Activated CD8-positive, alpha-beta memory T cell treated with anti-CD3 and anti-CD28 coated beads, Interleukin-2, amount 50 U/mL, for 24 hours (primary cell): ENCODE measurements around the gene MAF.

Experiments used
- DNase-seq: peaks from one replicate; pipeline ENCODE4 v3.0.0-alpha.2; 2020; ENCODE audit errors: extremely low read depth

MAF gene

DNA sequence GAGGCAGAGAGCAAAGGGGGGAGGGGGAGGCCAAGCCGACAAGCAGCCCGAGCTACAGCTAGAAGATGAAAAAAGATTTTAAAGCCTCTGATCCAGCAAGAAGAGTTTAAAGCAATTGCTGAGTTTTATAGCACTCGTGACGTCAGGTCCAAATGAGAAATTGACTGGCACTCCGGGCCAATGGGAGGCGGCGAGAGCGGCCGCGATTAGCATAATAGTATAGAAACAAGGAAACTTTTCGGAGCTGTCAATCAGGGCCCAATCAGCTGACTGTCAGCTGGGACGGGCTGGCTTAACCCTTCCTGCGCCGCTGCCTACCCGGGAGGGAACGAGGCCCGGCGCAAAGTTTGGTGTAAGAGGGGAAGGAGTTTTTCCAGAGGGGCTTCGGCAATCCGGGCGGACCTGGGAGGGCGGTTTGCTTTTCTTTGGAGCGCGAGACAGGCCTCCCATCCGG, at the start of gene MAF:
MAF (minus strand) TSS at position 100 of the 454 bp plus-strand sequence. CDS start 835 bp downstream, outside the sequence.
- peak; percentile 62 for DNase-seq

DNA sequence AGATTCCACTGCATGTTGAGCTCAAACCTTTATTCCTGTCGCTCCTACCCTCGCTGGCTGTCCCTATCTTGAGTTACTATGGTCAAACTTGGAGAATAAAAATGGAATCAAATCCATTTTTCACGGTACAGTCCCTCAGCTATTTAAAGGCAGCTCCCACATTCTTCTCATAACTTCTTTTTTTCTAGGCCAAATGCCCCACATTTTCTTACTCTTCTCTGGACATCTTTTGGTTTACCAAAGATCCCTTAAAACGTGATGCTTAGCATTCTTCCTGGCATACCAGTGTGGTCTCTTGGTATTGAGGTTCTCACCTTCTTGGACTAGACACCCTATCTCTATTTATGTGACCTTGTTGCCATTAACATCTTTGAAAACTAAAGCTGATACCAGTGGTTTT, 48.3 kb upstream of the MAF start:
- DNase-seq, result no peak

DNA sequence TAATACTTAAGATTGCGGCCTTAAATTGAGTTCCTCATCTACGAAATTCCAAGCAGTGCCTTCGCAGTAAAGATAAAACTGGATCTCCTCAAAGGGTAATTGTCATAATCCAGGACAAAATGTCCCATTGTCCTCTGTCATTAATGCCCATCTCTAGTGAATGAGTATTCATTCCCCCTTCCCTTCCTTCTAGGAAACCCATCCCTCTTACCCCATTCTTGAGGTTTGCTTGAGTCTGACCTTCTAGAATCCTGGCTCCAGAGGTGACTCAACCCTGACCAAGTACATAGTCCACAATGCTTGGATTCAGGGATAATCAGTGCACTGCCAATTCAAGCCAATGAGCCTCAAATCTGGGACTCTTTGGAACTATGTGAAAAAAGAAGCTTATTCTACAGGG, 47.0 kb upstream of the MAF start:
- DNase-seq, result no peak

DNA sequence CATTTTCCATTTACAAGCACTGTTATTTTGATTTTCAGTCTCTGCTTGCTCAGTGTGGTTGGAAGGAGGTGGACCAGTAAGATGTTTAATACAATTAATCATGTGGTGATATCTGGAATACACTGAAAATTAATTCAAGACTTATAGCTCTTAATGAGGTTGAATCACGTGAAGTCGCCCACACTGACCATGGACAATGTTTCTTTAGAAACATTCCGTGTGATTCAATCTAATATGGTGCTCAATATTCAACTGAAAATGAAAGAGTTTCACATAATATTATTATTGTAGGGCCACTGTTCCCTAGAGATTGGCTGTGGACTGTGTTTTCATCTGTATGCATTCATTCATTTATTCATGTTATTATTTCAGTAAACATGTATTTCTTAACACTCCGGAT, 45.2 kb upstream of the MAF start:
- DNase-seq, result no peak

DNA sequence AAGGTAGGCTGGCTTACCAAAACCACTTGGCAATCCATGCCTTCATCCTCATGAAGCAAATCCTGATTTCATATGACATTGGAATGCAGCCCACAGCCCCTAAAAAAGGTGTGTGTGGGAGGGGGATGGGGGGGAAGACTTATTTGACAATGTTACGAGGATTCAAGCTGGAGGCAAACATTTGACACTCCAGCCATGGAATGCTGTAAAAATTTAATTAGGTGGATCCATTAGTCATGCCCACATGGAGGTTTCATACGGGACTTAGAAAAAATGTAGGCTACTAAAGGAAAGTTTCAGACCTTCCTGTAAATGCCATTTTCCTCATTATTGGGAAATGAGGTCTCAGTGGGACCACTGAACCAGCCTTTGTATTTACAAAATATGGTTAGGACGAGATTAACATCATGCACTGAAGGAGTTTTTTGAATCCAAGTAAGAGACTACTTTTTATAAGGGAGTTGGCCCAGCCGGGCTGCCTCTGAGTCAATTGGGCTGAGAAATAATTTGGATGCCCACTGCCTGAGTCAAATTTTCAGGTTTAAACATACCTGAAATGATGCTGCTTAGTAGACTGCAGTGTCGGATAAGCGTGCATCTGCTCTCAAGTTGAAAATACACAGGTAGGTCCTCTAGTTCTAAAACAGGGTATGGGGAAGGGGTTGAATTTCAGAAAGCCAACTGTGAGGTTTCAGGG, 44.6 kb upstream of the MAF start:
- no peak for DNase-seq

DNA sequence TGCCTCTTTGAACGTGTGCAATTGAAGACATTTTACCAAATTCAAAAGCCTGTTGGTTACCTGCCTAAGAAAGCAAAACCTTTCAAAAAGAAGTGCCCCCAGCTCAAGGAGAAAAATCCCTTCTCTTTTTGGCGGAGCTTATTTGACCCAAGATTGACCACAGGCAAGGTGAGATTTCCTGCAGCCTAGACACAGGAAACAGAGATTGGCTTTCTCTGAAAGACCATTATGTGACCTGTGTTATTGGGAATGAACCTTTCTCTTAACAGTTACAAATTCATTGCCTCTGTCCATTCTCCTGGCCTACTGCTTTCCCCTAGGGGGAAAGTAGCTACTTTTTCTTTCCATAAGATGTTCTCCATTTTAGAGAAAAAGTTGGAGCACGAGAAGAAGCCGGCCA, 42.1 kb upstream of the MAF start:
- no peak for DNase-seq

DNA sequence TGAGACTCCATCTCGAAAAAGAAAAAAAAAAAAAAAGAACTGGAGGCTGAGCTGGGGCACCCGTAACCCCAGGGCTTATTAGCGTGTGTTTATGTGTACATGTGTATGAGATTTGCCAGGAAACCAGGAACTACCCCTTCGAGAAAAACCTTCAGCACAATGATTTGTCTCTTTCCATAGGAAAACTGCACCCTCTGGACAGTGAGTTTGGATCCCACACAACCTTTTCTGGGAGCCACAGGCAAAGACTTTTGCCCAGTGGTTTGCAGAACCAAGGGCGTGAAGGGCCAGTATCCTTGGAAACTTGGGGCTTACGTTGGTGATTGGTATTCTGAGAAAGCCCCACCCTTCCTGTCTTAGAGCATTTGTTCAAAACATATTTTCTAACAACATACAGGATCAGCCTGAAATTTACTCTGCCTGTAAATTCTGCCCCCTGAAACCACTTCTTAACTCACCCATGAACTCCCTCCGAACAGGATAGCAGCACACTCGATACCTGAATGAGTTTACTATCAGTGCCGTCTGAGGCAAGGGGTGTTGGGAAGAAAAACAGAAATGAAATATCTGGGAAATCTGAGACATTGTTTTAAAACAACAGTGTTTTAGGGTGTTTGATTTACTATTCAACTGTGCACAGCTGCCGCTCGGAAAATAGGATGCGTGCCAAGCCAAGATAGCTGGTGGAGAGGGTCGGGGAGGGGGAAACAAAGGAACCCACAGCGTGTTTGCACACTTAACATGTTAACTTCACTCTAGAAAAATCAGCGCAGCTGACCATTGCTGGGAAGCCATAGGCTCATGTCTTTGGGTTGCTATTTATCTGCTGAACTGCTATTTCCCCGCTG, 40.2 kb upstream of the MAF start:
- DNase-seq, result no peak

DNA sequence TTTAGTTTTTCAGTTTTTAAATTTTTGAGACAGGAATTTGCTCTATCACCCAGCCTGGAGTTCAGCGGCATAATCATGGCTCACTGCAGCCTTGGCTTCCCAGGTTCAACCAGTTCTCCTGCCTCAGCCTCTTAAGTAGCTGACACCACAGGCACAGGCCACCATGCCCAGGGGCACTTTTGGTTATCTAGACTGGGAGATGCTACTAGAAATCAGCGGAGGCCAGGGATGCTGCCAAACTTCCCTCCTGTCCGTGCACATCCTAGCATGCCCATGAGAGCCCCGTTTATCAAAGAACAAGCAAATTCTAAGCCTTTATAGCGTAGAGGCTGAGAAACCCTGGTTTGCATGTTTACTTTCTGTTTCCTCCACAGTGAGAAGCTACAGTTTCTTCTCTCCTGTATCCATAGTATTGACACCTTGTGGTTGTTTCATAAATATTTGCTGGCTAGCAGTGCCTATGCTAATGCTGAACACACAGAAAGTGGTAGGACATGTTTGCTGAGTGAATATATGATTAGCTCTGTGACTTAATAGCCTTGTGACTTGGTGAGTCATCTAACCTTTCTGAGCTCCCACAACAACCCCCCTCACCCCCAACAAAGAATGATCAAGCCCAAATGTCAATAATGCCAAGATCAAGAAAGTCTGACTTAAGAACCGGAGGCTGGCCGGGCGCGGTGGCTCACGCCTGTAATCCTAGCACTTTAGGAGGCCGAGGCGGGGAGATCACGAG, 39.2 kb upstream of the MAF start:
- DNase-seq, result no peak

DNA sequence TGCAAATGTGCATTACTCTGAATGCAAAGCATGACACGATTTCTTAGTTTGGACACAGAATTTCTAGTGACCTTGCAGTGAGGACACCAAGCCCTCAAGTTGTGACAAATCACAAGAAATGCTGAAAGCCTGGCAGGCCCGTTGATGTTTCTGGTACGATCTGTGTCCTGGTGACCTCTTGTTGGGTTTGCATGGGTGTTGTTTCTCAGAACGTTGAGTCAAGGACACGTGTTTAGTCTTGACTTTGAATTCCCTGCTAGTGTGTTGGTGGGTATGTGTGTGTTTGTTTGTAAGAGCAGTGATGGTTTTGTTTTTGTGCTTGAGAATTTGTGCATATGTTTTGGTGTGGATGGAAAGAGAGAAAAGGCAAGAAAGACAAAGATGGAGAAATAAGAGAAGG, 37.8 kb upstream of the MAF start:
- DNase-seq, result no peak

DNA sequence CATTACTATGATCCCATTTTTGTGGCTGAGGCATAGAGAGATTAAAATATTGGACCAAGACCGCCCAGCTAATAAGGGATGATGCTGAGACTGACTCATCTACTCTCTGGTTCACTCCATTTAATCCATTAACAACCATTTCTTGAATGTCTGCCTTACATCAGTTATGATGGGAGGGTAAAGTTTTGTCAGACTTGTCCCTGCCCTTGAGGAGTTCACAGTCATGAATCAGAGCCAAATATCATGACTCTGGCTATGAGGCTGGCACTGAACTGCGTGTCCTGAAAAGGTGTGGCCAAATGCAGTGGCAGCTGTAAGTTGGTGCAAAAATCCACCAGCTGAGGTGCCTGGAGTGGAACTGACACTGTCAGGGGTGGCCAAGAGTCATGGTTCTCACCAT, 35.0 kb upstream of the MAF start:
- DNase-seq, result no peak

DNA sequence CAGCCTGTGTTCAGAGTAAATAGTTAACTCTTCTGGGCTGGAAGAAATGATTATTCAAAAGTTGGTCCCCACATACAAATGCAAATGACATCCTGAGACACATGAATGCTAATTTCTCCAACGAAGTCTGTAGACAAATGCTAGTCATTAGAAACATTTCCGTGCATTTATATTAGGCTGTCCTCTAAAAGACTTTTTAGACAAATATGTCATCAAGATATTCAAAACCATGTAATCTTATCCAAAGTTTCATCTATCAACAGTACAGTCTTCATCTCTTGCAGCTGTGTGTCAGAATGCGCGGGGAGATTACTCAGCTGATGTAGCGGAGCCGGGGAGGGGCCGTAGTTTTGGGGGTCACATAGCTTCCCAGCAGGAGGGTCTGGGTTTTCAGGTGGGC, 33.8 kb upstream of the MAF start:
- no peak for DNase-seq

DNA sequence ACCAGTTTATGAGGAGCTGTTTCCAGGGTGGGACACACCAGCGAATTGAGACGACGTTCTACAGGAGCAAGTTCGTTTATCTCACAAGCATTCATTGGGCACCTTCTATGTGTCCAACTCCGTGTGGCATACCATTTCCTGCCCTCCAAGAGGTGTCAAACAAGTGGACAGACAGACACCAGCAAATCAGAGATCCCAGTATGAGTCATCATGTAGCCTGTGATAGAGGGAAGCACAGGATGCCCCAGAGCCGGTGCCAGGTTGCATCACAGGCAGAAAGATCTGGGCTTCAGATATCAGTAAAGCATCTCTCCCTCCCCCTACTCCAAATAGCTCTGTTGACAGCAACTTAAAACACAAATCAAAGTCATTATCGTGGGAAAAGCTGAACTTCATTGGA, 31.8 kb upstream of the MAF start:
- no peak for DNase-seq

DNA sequence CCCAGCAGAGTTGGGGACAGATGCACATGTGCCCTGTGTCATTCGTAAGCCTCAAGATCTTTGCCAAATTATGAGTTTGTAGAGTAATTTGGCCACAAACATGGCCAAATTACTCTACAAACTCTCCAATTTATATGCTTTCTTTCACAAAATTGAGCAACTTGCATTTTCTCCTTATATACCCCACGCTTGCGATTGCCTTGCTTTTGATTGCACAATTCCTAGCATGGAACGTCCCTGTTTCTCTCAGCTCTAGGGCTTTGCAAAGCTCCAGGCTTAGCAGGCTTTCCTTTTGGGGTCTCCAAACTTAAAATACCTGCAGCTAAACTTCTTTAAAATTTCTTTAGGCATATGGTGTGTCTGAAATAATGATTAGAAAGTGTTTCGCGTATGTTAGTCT, 28.5 kb upstream of the MAF start:
- no peak for DNase-seq

DNA sequence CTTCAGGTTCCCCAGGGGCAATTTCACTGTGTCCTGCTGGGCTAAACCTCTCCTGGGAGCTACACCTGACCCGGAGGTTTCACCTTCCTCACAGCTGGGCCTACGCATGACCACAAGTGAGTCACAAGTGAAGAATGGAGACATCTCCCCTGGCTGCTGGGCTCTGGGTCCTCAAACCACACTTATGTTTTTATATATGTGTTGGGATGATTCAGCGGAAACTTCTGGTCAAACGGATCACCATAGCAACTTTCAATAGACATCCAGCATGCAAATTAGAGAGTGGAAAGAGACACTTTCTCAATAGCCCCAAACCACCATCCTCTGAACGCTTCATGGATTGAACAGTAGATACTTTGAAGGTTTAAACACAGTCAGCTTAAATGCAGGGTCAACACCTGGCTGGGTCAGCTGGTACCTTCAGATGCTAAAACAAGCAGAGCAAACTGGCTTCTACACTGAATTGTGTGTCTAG, 28.0 kb upstream of the MAF start:
- DNase-seq, result peak; percentile 25

DNA sequence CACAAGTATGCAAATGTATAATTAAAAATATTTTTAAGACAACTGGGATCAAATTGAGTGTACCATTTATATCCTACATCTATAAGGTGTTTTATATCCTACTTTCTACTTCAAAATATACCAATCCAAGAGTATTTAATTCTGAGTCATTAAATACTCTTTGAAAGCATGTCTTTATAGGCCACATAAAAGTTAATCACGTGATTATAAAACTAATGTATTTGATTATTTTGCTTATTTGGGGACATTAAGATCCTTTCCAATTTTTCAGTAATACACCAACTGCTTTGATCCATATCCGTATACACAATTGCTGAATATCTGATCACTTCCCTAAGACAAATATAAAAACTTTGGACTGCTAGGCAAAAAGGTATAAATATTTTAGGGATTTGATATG, 26.6 kb upstream of the MAF start:
- no peak for DNase-seq

DNA sequence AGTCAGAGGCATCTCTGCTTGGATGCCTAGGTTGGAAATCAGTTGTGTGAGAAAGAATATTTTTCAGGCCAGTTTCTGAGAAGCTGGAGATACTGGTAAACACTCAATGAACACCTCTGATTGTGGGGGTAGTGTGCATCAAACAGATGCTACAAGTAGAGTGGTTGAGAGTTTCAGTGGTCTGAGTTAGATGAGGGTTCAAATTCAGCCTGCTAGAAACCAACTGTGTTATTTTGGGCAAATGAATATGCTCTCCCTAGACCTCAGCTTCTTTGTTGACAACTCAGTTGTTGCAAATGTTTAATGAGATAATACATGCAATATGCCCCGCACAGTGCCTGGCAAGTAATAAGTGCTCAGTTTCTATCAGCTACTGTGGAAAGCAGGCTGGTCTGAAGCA, 25.2 kb upstream of the MAF start:
- no peak for DNase-seq

DNA sequence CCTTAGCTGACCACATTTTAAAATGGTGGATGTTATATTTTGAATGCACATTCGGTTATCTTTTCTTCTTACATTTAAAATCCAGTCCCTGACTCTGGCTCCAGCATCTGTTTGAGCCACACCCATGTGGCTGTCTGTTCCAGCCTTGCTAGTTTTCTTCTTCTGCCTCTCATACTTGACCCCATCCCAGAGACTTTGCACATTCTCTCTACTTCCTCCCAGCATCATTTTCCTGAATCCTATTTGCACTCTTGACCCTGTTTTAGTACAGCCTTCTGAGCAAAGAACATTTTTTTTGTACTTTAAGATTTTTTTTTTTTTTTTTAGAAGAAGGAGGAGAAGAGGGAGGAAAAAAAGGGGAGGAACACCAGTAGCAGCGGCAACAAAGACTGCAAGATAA, 23.3 kb upstream of the MAF start:
- DNase-seq, result no peak

DNA sequence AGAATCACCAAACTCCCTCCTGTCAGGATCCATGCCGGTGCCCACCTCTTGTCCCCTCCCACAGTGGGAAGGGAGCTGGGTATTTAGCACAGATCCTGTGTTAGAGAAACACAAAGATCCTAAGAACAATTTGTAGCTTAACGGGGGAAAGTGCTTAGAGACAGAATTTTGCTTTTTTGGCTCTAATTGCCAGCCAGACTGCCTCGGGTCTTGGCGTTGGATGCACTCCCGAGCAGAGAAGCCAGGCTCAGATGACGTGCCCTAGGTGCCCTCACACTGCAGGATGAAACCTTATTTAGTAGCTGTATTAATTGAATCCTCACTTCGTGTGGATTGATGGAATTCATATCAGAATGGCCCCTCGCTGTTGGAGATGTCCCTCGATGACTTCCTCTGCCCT, 22.5 kb upstream of the MAF start:
- no peak for DNase-seq

DNA sequence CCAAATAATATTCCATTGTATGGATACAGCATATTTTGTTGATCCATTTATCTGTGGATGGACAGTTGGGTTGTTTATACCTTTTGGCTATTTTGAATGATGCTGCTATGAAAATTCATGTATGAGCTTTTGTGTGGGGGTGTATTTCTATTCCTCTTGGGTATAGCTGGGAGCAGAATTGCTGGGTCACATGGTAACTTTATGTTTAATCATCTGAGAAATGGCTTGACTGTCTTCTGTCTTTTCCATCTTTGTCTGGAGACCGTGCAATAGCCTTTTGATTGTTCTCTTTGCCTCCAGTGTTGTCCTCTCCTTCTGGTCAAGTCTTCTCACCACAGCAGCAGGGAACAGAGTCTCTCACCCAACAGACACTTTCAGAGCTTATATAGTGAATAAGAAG, 20.5 kb upstream of the MAF start:
- no peak for DNase-seq

DNA sequence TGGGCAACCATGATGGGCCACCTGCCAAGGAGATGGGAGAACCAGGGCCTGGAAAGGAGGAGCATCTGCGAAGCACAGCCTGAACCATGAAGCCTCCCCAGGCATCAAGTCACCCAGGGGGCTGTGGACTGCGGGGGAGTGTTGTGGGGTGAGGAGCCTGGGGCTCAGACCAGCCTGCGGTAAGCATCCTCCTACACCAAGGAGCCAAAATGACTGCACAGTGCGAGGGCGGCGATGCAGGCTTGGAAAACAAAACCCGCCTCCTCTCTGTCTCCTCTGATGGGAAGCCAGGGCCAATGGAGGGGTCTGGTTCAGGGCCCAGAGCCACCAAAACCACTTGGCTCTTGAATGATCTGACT, 18.1 kb upstream of the MAF start:
- DNase-seq, result no peak

DNA sequence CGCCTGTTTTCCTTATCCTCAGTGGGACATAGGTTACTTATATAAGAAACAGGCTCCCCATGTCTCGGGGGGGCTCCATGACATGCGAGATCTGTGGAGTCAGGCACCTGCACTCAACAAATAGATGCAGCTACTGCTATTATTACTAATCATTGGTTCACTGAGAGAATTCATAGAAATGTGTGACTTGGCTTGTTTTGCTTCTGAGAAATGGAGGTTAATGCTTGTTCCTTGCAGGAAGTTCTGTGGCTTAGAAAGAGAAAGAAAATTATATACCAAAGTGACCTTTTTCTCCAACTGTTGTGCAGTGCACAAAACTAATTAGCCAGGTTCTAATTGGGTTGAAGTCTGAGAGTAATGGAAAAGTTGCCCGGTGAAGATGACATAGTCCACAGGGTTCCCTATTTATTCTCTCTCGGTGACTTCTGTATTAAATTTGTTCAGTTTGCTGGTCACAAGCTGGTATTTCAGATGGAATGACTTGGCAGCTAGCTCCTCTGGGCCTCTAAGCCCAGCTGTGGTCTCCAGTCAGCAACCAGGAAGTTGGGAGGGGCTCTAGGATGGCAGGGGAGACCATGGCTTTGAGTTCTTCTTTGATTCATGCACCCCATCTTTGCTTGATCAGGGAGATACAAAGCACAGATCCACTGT, 17.6 kb upstream of the MAF start:
- DNase-seq, result no peak

DNA sequence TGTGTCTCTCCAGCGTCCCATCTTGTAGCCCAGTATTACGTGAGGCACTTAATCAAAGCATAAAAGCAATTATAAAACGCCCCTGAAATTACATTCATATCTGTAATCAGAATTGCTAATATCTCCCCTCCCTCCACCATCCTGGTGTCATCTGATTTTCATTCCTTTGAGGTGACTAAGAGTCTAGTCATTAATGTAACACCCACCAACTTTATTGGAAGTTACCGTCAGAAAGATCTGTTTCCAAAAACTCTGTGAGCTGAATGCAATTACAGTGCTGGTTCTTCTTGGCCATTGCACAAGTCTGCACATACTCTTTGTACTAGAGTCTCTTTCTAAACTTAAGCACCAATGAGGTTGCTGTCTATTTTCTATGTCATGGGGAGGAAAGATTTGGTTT, 12.5 kb upstream of the MAF start:
- DNase-seq, result no peak
